ENCODE data around the gene ODAD3. TPM values are rescaled to one million over a fixed set of nuclear protein-coding genes. Genes with fewer than 3 reads are reported as not detected.
"Not testable (repeated sequence)": the region's sequence is repeated elsewhere in the genome, so short reads cannot be mapped to it uniquely, and the experiment has no call there.

The ODAD3 gene
- total RNA-seq, 1 experiment from 2014 or later = 0.39 TPM

DNA sequence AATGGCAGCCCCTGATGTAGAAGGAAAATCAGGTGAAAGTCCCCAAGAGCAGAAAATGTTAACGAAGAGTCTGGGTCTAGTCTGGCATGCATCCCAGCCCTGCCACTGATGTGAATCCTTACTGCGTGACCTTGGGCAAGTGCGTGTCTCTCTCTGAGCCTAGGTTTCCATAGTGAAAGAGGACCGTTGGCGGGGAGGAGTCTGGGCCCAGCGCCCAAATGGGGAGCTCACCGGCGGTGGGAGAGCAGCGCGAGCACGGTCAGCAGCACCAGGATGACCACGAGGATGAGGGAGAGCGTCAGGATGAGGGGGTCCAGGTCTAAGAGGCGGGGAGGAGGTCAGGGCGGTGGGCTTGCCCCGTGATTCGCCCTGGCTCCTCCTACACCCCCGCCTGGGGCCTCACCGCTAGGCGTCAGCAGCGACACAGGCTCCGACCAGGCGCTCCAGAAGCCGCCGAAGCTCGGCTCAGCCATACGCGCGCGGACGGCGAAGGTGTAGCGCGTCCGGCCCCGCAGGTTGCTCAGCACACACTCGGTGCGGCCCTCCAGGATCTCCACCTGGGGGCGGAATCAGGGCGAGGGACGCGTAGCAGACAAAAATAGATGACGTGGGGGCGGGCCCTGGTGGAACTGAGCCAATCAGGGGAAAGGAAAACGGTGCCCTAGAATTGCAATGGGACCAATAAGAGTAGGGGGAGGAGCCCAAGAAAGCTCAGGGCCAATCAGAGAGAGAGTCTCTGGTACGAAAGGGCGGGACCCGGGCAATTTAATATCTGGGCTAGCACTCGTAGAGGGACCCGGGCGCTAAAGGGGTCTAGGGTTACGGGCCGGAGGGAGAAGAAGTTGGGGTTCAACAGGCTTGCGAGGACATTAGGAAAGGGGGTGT is 54.0 kb downstream of the ODAD3 start:
- peaks cover 55% of the 10 kb centered on the region for H3F3A ChIP-seq (ENCODE audit: insufficient read depth, low read depth)
- no TSS peak for BruUV-seq (replicated peaks)
- H3K4me1 ChIP-seq (replicated peaks; ENCODE audit: insufficient read depth) = peaks cover 66% of the 10 kb centered on the region
- peak overlapping the region; percentile 54; the same call in 1 of the 2 replicates for H2AFZ ChIP-seq
- ChIA-PET POLR2A (ENCODE audit: unreplicated experiment) (interaction anchor here (0.5 to 0.8 kb wide), 4 partner anchors 34 to 466 kb away, joined by 3 to 5 read pairs (median 4); partner anchors contain the start of genes CCDC159 and RGL3), CTCF (interaction anchor here (0.6 to 1.8 kb wide), 5 partner anchors 9 to 251 kb away, joined by 3 to 27 read pairs (median 3); partner anchors contain the start of gene RGL3)
- no peaks in the 10 kb centered on the region for H3K36me3 ChIP-seq (ENCODE audit: low read depth)
- no peaks in the 10 kb centered on the region for H3K9me3 ChIP-seq (ENCODE audit: insufficient read depth, low read depth)
- intact Hi-C loops (cut with micrococcal nuclease; ENCODE audit: unreplicated experiment) = loop anchor here (5.0 kb wide), 1 partner anchor 96 kb away; no protein-coding TSS in a partner anchor
- H3K9me2 ChIP-seq (ENCODE audit: insufficient read depth) = no peaks in the 10 kb centered on the region
- peaks cover 16% of the 10 kb centered on the region for H3K79me2 ChIP-seq (ENCODE audit: low read depth)
- H3K4me3 ChIP-seq = peak overlapping the region; percentile 38; the same call in 1 of the 2 replicates
- peak overlapping the region; percentile 70 for H3K4me2 ChIP-seq
- no peak overlapping the region for H3K27ac ChIP-seq
- no peaks in the 10 kb centered on the region for H3K27me3 ChIP-seq (ENCODE audit: insufficient read depth, low read depth)
- TF ChIP-seq EZH2 (IDR thresholded peaks at IDR 0.05; ENCODE audit: low read depth) = no peak
- TF ChIP-seq, protein P1, sequence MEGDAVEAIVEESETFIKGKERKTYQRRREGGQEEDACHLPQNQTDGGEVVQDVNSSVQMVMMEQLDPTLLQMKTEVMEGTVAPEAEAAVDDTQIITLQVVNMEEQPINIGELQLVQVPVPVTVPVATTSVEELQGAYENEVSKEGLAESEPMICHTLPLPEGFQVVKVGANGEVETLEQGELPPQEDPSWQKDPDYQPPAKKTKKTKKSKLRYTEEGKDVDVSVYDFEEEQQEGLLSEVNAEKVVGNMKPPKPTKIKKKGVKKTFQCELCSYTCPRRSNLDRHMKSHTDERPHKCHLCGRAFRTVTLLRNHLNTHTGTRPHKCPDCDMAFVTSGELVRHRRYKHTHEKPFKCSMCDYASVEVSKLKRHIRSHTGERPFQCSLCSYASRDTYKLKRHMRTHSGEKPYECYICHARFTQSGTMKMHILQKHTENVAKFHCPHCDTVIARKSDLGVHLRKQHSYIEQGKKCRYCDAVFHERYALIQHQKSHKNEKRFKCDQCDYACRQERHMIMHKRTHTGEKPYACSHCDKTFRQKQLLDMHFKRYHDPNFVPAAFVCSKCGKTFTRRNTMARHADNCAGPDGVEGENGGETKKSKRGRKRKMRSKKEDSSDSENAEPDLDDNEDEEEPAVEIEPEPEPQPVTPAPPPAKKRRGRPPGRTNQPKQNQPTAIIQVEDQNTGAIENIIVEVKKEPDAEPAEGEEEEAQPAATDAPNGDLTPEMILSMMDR (conservative IDR thresholded peaks at IDR 0.05) = peak; percentile 70
- H4K20me1 ChIP-seq (ENCODE audit: insufficient read depth) = no peaks in the 10 kb centered on the region
- peak; percentile 85 to 91 for DNase-seq

DNA sequence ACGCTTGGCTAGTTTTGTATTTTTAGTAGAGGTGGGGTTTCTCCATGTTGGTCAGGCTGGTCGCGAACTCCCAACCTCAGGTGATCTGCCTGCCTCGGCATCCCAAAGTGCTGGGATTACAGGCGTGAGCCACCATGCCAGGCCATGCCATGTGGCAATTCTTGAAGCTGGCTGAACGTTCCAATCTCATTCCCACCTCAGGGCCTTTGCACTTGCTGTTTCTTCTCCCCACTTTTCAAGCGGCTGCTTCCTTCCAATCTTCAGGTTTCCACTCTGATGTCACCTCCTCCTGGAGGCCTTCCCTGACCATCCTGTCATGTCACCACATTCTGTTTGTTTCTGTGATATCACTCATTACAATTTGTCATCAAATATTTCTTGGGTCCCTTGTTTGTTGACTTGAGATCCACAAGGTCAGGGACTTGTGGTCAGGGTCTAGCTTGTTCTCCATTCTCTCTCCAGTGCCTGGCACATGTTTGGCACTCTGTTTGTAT is 55.0 kb downstream of the ODAD3 start:
- DNase-seq = no peak
- H3K4me3 ChIP-seq = no peak overlapping the region
- no peaks in the 10 kb centered on the region for H3K9me2 ChIP-seq (ENCODE audit: insufficient read depth)
- POLR2A ChIA-PET (ENCODE audit: unreplicated experiment) = no interaction called here
- peak overlapping the region; percentile 70 for H3K4me2 ChIP-seq
- peaks cover 57% of the 10 kb centered on the region for H3F3A ChIP-seq (ENCODE audit: insufficient read depth, low read depth)
- H3K79me2 ChIP-seq (ENCODE audit: low read depth) = peaks cover 22% of the 10 kb centered on the region
- TF ChIP-seq, protein P1 (conservative IDR thresholded peaks at IDR 0.05) = no peak
- TF ChIP-seq EZH2 (IDR thresholded peaks at IDR 0.05; ENCODE audit: low read depth) = no peak
- H4K20me1 ChIP-seq (ENCODE audit: insufficient read depth) = no peaks in the 10 kb centered on the region
- H2AFZ ChIP-seq = no peak overlapping the region
- peaks cover 68% of the 10 kb centered on the region for H3K4me1 ChIP-seq (replicated peaks; ENCODE audit: insufficient read depth)
- intact Hi-C loops (cut with micrococcal nuclease; ENCODE audit: unreplicated experiment) = loop anchor here (5.0 kb wide), 2 partner anchors 42 to 97 kb away; no protein-coding TSS in a partner anchor
- H3K27ac ChIP-seq = no peak overlapping the region
- CTCF ChIA-PET = interaction anchor here (0.6 kb wide), 1 partner anchor 504 kb away, joined by 3 read pairs; no protein-coding TSS in a partner anchor
- no TSS peak for BruUV-seq (replicated peaks)
- H3K9me3 ChIP-seq (ENCODE audit: insufficient read depth, low read depth) = no peaks in the 10 kb centered on the region
- no peaks in the 10 kb centered on the region for H3K36me3 ChIP-seq (ENCODE audit: low read depth)
- no peaks in the 10 kb centered on the region for H3K27me3 ChIP-seq (ENCODE audit: insufficient read depth, low read depth)

DNA sequence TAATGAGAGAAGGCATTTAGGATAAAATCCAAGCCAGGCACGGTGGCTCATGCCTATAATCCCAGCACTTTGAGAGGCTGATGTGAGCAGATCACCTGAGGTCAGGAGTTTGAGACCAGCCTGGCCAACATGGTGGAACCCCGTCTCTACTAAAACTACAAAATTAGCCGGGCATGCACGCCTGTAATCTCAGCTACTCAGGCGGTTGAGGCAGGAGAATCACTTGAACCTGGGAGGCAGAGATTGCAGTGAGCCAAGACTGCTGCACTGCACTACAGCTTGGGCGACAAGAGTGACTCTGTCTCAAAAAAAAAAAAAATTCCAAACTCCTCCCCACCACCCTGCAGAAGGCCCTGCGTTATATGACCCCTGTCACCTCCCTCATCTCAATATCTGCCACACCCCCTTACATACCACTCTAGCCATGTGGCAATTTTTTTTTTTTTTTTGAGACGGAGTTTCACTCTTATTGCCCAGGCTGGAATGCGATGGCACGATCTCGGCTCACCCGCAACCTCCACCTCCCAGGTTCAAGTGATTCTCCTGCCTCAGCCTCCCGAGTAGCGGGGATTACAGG is 55.6 kb downstream of the ODAD3 start:
- H4K20me1 ChIP-seq (ENCODE audit: insufficient read depth); H3K36me3 ChIP-seq (ENCODE audit: low read depth); H3K27me3 ChIP-seq (ENCODE audit: insufficient read depth, low read depth); BruUV-seq (replicated peaks); H3K4me3 ChIP-seq; POLR2A ChIA-PET (ENCODE audit: unreplicated experiment); H3K9me3 ChIP-seq (ENCODE audit: insufficient read depth, low read depth); H2AFZ ChIP-seq; H3K9me2 ChIP-seq (ENCODE audit: insufficient read depth): not testable (repeated sequence)
- Histone ChIP-seq H3F3A (ENCODE audit: insufficient read depth, low read depth) (peaks cover 51% of the 10 kb centered on the region), H3K27ac (peak overlapping the region; percentile 37), H3K4me2 (peak overlapping the region; percentile 58), H3K4me1 (replicated peaks; ENCODE audit: insufficient read depth) (peaks cover 65% of the 10 kb centered on the region), H3K79me2 (ENCODE audit: low read depth) (peaks cover 22% of the 10 kb centered on the region)
- CTCF ChIA-PET = interaction anchor here (0.6 kb wide), 2 partner anchors 43 to 79 kb away, joined by 3 to 4 read pairs; no protein-coding TSS in a partner anchor
- intact Hi-C loops (cut with micrococcal nuclease; ENCODE audit: unreplicated experiment) = loop anchor here (5.0 kb wide), 1 partner anchor 43 kb away; no protein-coding TSS in a partner anchor
- peak; percentile 58 to 65 for DNase-seq
